Suprapubic skin (tissue), 3 donors: ENCODE measurements around the gene RALGPS1.

Source experiments
- POLR2A ChIP-seq, 2 donors: fragments of 450-650 bp; IDR thresholded peaks; one replicate each; pipeline ENCODE4 v1.6.1; 2017; ENCODE audit warnings: antibody characterized with exemption in 2 of 2, mild to moderate bottlenecking in 2 of 2, moderate library complexity in 2 of 2
- TF ChIP-seq, protein P1 (sequence below), 2 donors: fragments of 200-600 bp in 1 of 2; fragments of 450-650 bp in 1 of 2; sonication (generic) in 1 of 2; IDR thresholded peaks; one replicate each; pipeline ENCODE4 v1.5.1; 2016 to 2019; ENCODE audit warnings: antibody characterized with exemption in 2 of 2, mild to moderate bottlenecking in 1 of 2, moderate library complexity in 1 of 2

DNA sequence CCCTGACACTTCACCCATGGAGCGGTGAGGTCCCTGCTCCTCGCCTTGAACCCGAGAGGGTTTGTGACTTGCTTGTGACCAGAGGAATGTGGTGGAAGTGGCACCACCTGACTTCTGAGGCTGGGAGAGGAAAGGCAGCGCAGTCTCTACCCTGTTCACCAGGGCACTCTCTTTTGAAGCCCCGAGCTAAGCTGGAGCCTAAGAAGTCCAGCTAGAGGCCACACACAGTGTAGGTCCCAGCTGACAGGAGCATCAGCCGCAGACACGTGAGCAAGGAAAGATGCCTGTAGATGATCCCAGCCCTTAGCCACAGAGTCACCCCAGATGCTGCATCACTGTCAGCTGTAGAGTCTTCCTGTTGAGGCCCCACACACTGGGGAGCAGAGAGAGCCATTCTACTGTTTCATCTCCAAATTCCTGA is 209.5 kb downstream of the RALGPS1 start:
- TF ChIP-seq, protein P1, sequence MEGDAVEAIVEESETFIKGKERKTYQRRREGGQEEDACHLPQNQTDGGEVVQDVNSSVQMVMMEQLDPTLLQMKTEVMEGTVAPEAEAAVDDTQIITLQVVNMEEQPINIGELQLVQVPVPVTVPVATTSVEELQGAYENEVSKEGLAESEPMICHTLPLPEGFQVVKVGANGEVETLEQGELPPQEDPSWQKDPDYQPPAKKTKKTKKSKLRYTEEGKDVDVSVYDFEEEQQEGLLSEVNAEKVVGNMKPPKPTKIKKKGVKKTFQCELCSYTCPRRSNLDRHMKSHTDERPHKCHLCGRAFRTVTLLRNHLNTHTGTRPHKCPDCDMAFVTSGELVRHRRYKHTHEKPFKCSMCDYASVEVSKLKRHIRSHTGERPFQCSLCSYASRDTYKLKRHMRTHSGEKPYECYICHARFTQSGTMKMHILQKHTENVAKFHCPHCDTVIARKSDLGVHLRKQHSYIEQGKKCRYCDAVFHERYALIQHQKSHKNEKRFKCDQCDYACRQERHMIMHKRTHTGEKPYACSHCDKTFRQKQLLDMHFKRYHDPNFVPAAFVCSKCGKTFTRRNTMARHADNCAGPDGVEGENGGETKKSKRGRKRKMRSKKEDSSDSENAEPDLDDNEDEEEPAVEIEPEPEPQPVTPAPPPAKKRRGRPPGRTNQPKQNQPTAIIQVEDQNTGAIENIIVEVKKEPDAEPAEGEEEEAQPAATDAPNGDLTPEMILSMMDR (IDR thresholded peaks at IDR 0.05), result no peak
- no peak for TF ChIP-seq POLR2A (IDR thresholded peaks at IDR 0.05)
